K562 (cell line): Measurements from ENCODE around the gene XPO1. TPM values are rescaled to one million over a fixed set of nuclear protein-coding genes. Genes with fewer than 3 reads are reported as not detected.

Experiments used
- ARNT ChIP-seq, 2 experiments: fragments of 450-650 bp; IDR thresholded peaks; 2 replicates each; pipeline ENCODE4 v1.6.1; 2016; ENCODE audit warnings: mild to moderate bottlenecking in 1 of 2
- HDAC2 ChIP-seq: fragments of 450-650 bp; IDR thresholded peaks from 2 replicates; pipeline ENCODE4 v1.6.1; 2016; ENCODE audit warnings: mild to moderate bottlenecking
- KLF16 ChIP-seq: IDR thresholded peaks from 2 replicates; pipeline ENCODE4 v1.6.1; 2016; ENCODE audit warnings: antibody characterized with exemption
- MAX ChIP-seq: sonication (generic); formaldehyde crosslinking; IDR thresholded peaks from 2 replicates; pipeline ENCODE4 v1.9.0; 2022; ENCODE audit warnings: mild to moderate bottlenecking, missing genetic modification reagents
- NEUROD1 ChIP-seq: fragments of 150-350 bp; IDR thresholded peaks from 2 replicates; pipeline ENCODE4 v1.6.1; 2014; ENCODE audit warnings: borderline replicate concordance, low read length, low read depth; ENCODE audit not compliant: partially characterized antibody
- NFE2L1 ChIP-seq: fragments of 450-650 bp; IDR thresholded peaks from 2 replicates; pipeline ENCODE4 v1.6.1; 2016; ENCODE audit warnings: missing genetic modification characterization, low read depth, mild to moderate bottlenecking, missing compliant biosample characterization, moderate library complexity, borderline replicate concordance
- NRF1 ChIP-seq, 2 experiments: fragments of 450-650 bp; IDR thresholded peaks in 1 of 2; conservative IDR thresholded peaks in 1 of 2; 2 replicates each; pipeline ENCODE4 v1.6.1; 2014; ENCODE audit warnings: mild to moderate bottlenecking in 2 of 2
- PHF8 ChIP-seq: fragments of 200-600 bp; sonication (generic); IDR thresholded peaks from 2 replicates; pipeline ENCODE4 v1.6.1; 2012; ENCODE audit warnings: mixed run types, mild to moderate bottlenecking, inconsistent platforms, low read length, moderate library complexity, borderline replicate concordance
- POLR2A ChIP-seq: fragments of 450-650 bp; conservative IDR thresholded peaks from 2 replicates; pipeline ENCODE4 v1.6.1; 2016
- POLR2B ChIP-seq: fragments of 450-650 bp; IDR thresholded peaks from 2 replicates; pipeline ENCODE4 v1.6.1; 2018; ENCODE audit warnings: low read depth; ENCODE audit not compliant: partially characterized antibody
- RBFOX2 ChIP-seq: fragments of 200-400 bp; formaldehyde crosslinking; IDR thresholded peaks from 2 replicates; pipeline ENCODE4 v1.6.1; 2017; ENCODE audit warnings: low read depth, mild to moderate bottlenecking, low read length, moderate library complexity
- RBM25 ChIP-seq: fragments of 200-400 bp; formaldehyde crosslinking; IDR thresholded peaks from 2 replicates; pipeline ENCODE4 v1.6.1; 2018; ENCODE audit warnings: low read length, low read depth, moderate library complexity; ENCODE audit not compliant: severe bottlenecking
- SP2 ChIP-seq: IDR thresholded peaks from 2 replicates; pipeline ENCODE4 v1.6.1; 2011; ENCODE audit warnings: mild to moderate bottlenecking, low read depth, low read length, moderate library complexity; ENCODE audit not compliant: poor library complexity, severe bottlenecking; ENCODE audit errors: extremely low read depth
- SREBF2 ChIP-seq: sonication (generic); formaldehyde crosslinking; IDR thresholded peaks from 2 replicates; pipeline ENCODE4 v1.4.0; 2020; ENCODE audit warnings: mild to moderate bottlenecking, missing genetic modification reagents
- SRF ChIP-seq, 2 experiments: fragments of 250-450, 450-650 bp in 1 of 2; sonication (Bioruptor Pico) in 1 of 2; sonication (generic) in 1 of 2; formaldehyde crosslinking; IDR thresholded peaks; 2 replicates each; pipeline versions ENCODE4 v1.5.0 to v1.5.1; 2020 to 2022; ENCODE audit warnings: mild to moderate bottlenecking in 1 of 2, missing genetic modification reagents in 1 of 2
- SUPT5H ChIP-seq: fragments of 450-650 bp; IDR thresholded peaks from 2 replicates; pipeline ENCODE4 v1.6.1; 2016
- TEAD4 ChIP-seq, 2 experiments: sonication (generic) in 1 of 2; formaldehyde crosslinking in 1 of 2; IDR thresholded peaks; 2 replicates each; pipeline versions ENCODE4 v1.6.1 to v1.8.0; 2012 to 2022; ENCODE audit warnings: borderline replicate concordance in 1 of 2, inconsistent platforms in 1 of 2, low read length in 1 of 2, mild to moderate bottlenecking in 1 of 2, missing genetic modification reagents in 1 of 2
- THRB ChIP-seq: fragments of 450-650 bp; formaldehyde crosslinking; conservative IDR thresholded peaks from 2 replicates; pipeline ENCODE4 v1.4.0; 2022; ENCODE audit warnings: mild to moderate bottlenecking, missing genetic modification characterization
- U2AF2 ChIP-seq: fragments of 200-400 bp; formaldehyde crosslinking; optimal IDR thresholded peaks from 2 replicates; pipeline ENCODE3; 2017; ENCODE audit warnings: low read depth, mild to moderate bottlenecking, low read length
- UBTF ChIP-seq, 2 experiments: IDR thresholded peaks; 2 replicates each; pipeline ENCODE4 v1.6.1; 2012; ENCODE audit warnings: improper control_type of control experiment in 2 of 2, low read depth in 2 of 2, low read length in 2 of 2, borderline replicate concordance in 1 of 2
- ZC3H11A ChIP-seq: IDR thresholded peaks from 2 replicates; pipeline ENCODE4 v1.6.1; 2012; ENCODE audit warnings: low read depth, low read length, improper control_type of control experiment
- ZNF277 ChIP-seq: fragments of 250-450 bp; sonication (Bioruptor Pico); IDR thresholded peaks from 2 replicates; pipeline ENCODE4 v1.8.0; 2022; ENCODE audit warnings: inconsistent platforms, mild to moderate bottlenecking, moderate library complexity, borderline replicate concordance
- polyA plus RNA-seq, 8 experiments: library from polyadenylated mRNA; depleted of rRNA in 4 of 8; stranded (reverse) in 5 of 8; unstranded in 3 of 8; fragments of >200 nt; fragmentation: Nextera tagmentation in 2 of 8; fragmentation: Illumina TruSeq in 1 of 8; extraction: Ambion mirVana in 2 of 8; extraction: Trizol in 1 of 8; gene quantifications; 2 replicates each; pipeline versions ENCODE4 v1.2.1 to v1.2.3, GENCODE V29; 2011 to 2014; ENCODE audit warnings: inconsistent platforms in 1 of 8, missing spikeins in 1 of 8
- total RNA-seq, 7 experiments: library from RNA; depleted of rRNA in 6 of 7; stranded (reverse); fragments of >200 nt in 6 of 7; fragmentation: Illumina TruSeq in 2 of 7; extraction: Trizol in 2 of 7; gene quantifications; 2 replicates each; pipeline versions ENCODE4 v1.2.1 to v1.2.3, GENCODE V29; 2011 to 2021; ENCODE audit warnings: low replicate concordance in 1 of 7

The XPO1 gene
- total and polyA plus RNA-seq, 9 of the 15 experiments (the other 6 are each of a cell fraction or from before 2014, with no cell fraction given): 86.2 to 307 (median 216) TPM

- TF ChIP-seq UBTF (IDR thresholded peaks at IDR 0.05; ENCODE audit: borderline replicate concordance in 1 of 2, low read depth in 2 of 2, low read length in 2 of 2): peak; percentile 67 to 69; a peak in 2 of 4 replicates
- TF ChIP-seq THRB (CRISPR knock-in tag): 0 out of 2 replicates have a peak, but pooled peaks have one; percentile 64
- no peak for TF ChIP-seq U2AF2
- TF ChIP-seq POLR2A: peak; percentile 44; the same call in 1 of the 2 replicates
- TF ChIP-seq MAX (CRISPR knock-in tag): peak; percentile 79
- TF ChIP-seq POLR2B: peak; percentile 79
- no peak for TF ChIP-seq SRF (CRISPR knock-in tag; IDR thresholded peaks at IDR 0.05)
- TF ChIP-seq KLF16: peak; percentile 100
- peak in 1 of 2 experiments; percentile 19; a peak in 1 of 4 replicates for TF ChIP-seq ARNT (IDR thresholded peaks at IDR 0.05)
- TF ChIP-seq NEUROD1: peak; percentile 94
- TF ChIP-seq SP2: peak; percentile 83
- TF ChIP-seq NRF1 (conservative IDR thresholded peaks at IDR 0.05 in 1 of 2, IDR thresholded peaks at IDR 0.05 in 1 of 2): peak; percentile 83 to 86
- no peak for TF ChIP-seq NFE2L1 (tag)
- no peak; the same call in 1 of the 2 replicates for TF ChIP-seq TEAD4 (IDR thresholded peaks at IDR 0.05; ENCODE audit: low read length)
- no peak for TF ChIP-seq TEAD4 (CRISPR knock-in tag; IDR thresholded peaks at IDR 0.05; ENCODE audit: borderline replicate concordance)
- no peak for TF ChIP-seq SREBF2 (CRISPR knock-in tag)
- TF ChIP-seq SUPT5H: peak; percentile 24
- peak; percentile 85 for TF ChIP-seq RBM25
- TF ChIP-seq RBFOX2: peak; percentile 95
- TF ChIP-seq PHF8: peak; percentile 43; the same call in 1 of the 2 replicates
- TF ChIP-seq HDAC2: no peak
- no peak for TF ChIP-seq ZC3H11A
- TF ChIP-seq ZNF277 (CRISPR knock-in tag): no peak
These were observed at the start of gene XPO1 (continued) for GRCh38 chr2:61538200-61538919.
